GM12872 (cell line): ENCODE data around the gene SDK1.

Source experiments
- TF ChIP-seq, protein P1 (sequence below): IDR thresholded peaks from 3 replicates; pipeline ENCODE4 v1.5.1; 2011; ENCODE audit warnings: low read depth, mild to moderate bottlenecking, low read length, moderate library complexity; ENCODE audit not compliant: insufficient read depth

SDK1 gene

GRCh38 chr7:4151926-4152549 is 851.0 kb downstream of the SDK1 start:
- TF ChIP-seq, protein P1, sequence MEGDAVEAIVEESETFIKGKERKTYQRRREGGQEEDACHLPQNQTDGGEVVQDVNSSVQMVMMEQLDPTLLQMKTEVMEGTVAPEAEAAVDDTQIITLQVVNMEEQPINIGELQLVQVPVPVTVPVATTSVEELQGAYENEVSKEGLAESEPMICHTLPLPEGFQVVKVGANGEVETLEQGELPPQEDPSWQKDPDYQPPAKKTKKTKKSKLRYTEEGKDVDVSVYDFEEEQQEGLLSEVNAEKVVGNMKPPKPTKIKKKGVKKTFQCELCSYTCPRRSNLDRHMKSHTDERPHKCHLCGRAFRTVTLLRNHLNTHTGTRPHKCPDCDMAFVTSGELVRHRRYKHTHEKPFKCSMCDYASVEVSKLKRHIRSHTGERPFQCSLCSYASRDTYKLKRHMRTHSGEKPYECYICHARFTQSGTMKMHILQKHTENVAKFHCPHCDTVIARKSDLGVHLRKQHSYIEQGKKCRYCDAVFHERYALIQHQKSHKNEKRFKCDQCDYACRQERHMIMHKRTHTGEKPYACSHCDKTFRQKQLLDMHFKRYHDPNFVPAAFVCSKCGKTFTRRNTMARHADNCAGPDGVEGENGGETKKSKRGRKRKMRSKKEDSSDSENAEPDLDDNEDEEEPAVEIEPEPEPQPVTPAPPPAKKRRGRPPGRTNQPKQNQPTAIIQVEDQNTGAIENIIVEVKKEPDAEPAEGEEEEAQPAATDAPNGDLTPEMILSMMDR: no peak

GRCh38 chr7:4154882-4155535 is 854.0 kb downstream of the SDK1 start:
- TF ChIP-seq, protein P1: no peak

- TF ChIP-seq, protein P1: no peak
Observed at GRCh38 chr7:4156190-4156589, 855.1 kb downstream of the SDK1 start.

DNA sequence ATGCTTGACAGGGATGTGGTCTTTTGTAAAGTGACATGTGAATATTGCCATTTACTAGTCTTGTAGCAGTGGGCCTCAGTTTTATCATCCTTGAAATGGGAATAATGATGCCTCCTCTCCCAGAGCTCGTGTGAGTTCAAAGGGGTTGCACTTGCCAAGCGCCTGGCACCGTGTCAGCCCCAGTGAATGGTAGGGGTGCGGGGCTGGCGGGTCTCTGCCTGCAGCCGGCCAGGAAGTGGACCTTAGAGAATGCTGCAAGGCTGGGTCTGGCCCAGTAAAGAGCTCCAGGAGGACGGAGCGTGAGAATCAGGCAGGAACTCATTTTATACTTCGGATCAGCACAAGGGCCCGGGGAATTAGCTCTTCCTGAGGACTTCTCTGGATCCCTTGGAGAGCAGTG is 856.6 kb downstream of the SDK1 start:
- TF ChIP-seq, protein P1: no peak

DNA sequence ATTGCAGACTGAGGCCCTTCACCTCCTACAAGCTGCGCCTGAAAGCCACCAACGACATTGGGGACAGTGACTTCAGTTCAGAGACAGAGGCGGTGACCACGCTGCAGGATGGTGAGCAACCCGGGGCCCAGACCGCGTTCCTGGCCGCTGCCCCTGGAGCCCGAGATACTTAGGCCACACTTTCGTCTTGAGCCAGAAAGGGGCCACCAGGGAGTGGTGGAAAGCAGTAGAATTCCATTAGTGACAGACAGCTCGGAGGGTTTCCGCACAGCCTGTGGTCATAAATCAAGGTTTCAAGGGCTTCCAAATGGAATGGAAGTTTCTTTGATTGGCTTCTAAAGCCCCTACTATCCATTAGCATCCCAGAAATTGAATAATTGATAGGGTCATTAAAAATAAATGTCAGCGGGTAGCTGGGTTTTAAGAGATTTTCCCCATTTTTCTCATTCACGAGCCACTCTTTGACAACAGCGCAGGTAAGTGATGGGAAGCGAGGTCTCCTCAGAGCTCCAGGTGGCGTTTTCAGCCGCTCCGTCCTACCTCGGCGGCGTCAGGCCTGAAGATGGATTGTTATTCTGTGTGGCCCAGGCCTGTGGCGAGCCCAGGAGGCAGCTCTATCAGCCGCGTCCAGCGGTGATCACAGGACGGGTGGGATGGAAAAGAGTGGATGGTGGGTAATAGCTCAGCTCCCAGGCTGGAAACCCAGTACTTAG is 857.5 kb downstream of the SDK1 start:
- TF ChIP-seq, protein P1: no peak

- TF ChIP-seq, protein P1: no peak
Observed at GRCh38 chr7:4159154-4159501, 858.1 kb downstream of the SDK1 start.

GRCh38 chr7:4159761-4160554 is 858.9 kb downstream of the SDK1 start:
- TF ChIP-seq, protein P1: no peak
